ENCODE results near the gene KANK4. TPM values are rescaled to one million over a fixed set of nuclear protein-coding genes. Genes with fewer than 3 reads are reported as not detected.

Gene KANK4
- total and polyA plus RNA-seq, 5 experiments from 2014 or later = not detected

- Mint-ChIP-seq H3K9me3 (peaks cover 11 to 40% (median 19%) of the 10 kb centered on the region in 9 donors), H3K27ac (no peak overlapping the region), H3K4me3 (no peak overlapping the region), H3K27me3 (peaks cover 0 to 2% (median 0%) of the 10 kb centered on the region in 5 donors), H3K36me3 (peaks cover 0 to 20% (median 8%) of the 10 kb centered on the region in 3 donors), H3K4me1 (peaks cover 0 to 6% (median 2%) of the 10 kb centered on the region in 4 donors)
- POLR2A ChIA-PET = no interaction called here
- ATAC-seq (no peak), DNase-seq (no peak)
These were observed 105.9 kb downstream of the KANK4 start for GRCh38 chr1:62213075-62213914.

- Mint-ChIP-seq H3K4me1 (peaks cover 0 to 6% (median 2%) of the 10 kb centered on the region in 4 donors), H3K27me3 (peaks cover 0 to 2% (median 0%) of the 10 kb centered on the region in 5 donors), H3K9me3 (peaks cover 11 to 40% (median 19%) of the 10 kb centered on the region in 9 donors), H3K27ac (no peak overlapping the region), H3K36me3 (peaks cover 0 to 20% (median 8%) of the 10 kb centered on the region in 3 donors), H3K4me3 (no peak overlapping the region)
- DNase-seq (no peak), ATAC-seq (no peak)
- POLR2A ChIA-PET = no interaction called here
These were observed 106.8 kb downstream of the KANK4 start for GRCh38 chr1:62212411-62212810.

GRCh38 chr1:62210960-62211359 is 108.3 kb downstream of the KANK4 start:
- H3K27ac Mint-ChIP-seq = no peak overlapping the region
- ATAC-seq (no peak), DNase-seq (no peak)
- peaks cover 0 to 8% (median 3%) of the 10 kb centered on the region in 5 donors for H3K27me3 Mint-ChIP-seq
- peaks cover 0 to 6% (median 3%) of the 10 kb centered on the region in 4 donors for H3K4me1 Mint-ChIP-seq
- no peak overlapping the region for H3K4me3 Mint-ChIP-seq
- POLR2A ChIA-PET = no interaction called here
- H3K36me3 Mint-ChIP-seq = peaks cover 0 to 25% (median 8%) of the 10 kb centered on the region in 3 donors
- H3K9me3 Mint-ChIP-seq = peaks cover 11 to 40% (median 19%) of the 10 kb centered on the region in 9 donors

- Mint-ChIP-seq H3K4me3 (no peak overlapping the region), H3K4me1 (peaks cover 0 to 6% (median 3%) of the 10 kb centered on the region in 4 donors), H3K27ac (peak overlapping the region in 1 of 10 donors; percentile 7), H3K9me3 (peaks cover 10 to 40% (median 19%) of the 10 kb centered on the region in 9 donors), H3K36me3 (peaks cover 0 to 25% (median 8%) of the 10 kb centered on the region in 3 donors), H3K27me3 (peaks cover 0 to 8% (median 7%) of the 10 kb centered on the region in 5 donors)
- POLR2A ChIA-PET = no interaction called here
- ATAC-seq = no peak
- DNase-seq = no peak
These were observed 109.2 kb downstream of the KANK4 start for GRCh38 chr1:62209931-62210595.

GRCh38 chr1:62208970-62209369 is 110.3 kb downstream of the KANK4 start:
- Mint-ChIP-seq H3K4me1 (peaks cover 0 to 6% (median 3%) of the 10 kb centered on the region in 4 donors), H3K27ac (no peak overlapping the region)

GRCh38 chr1:62208087-62208486 is 111.1 kb downstream of the KANK4 start:
- H3K9me3 Mint-ChIP-seq = peaks cover 7 to 40% (median 19%) of the 10 kb centered on the region in 9 donors
- DNase-seq (no peak), ATAC-seq (no peak)
- H3K4me3 Mint-ChIP-seq = no peak overlapping the region
- peaks cover 0 to 25% (median 8%) of the 10 kb centered on the region in 3 donors for H3K36me3 Mint-ChIP-seq
- POLR2A ChIA-PET = interaction anchor here (0.7 kb wide), 1 partner anchor 13 kb away, joined by 3 read pairs; no protein-coding TSS in a partner anchor
- H3K4me1 Mint-ChIP-seq = peaks cover 0 to 6% (median 3%) of the 10 kb centered on the region in 4 donors
- H3K27me3 Mint-ChIP-seq = peaks cover 0 to 9% (median 6%) of the 10 kb centered on the region in 5 donors
- H3K27ac Mint-ChIP-seq = no peak overlapping the region

More at GRCh38 chr1:62208970-62209369, 110.3 kb downstream of the KANK4 start:
- no peak overlapping the region for H3K4me3 Mint-ChIP-seq
- H3K36me3 Mint-ChIP-seq = peaks cover 0 to 25% (median 8%) of the 10 kb centered on the region in 3 donors
- peaks cover 0 to 9% (median 6%) of the 10 kb centered on the region in 5 donors for H3K27me3 Mint-ChIP-seq
- DNase-seq = no peak
- POLR2A ChIA-PET = interaction anchor here (0.7 kb wide), 1 partner anchor 12 kb away, joined by 3 read pairs; no protein-coding TSS in a partner anchor
- no peak for ATAC-seq
- peaks cover 7 to 40% (median 19%) of the 10 kb centered on the region in 9 donors for H3K9me3 Mint-ChIP-seq

GRCh38 chr1:62207187-62207586 is 112.0 kb downstream of the KANK4 start:
- POLR2A ChIA-PET = no interaction called here
- Mint-ChIP-seq H3K4me3 (no peak overlapping the region), H3K36me3 (peaks cover 0 to 25% (median 8%) of the 10 kb centered on the region in 3 donors), H3K27me3 (peaks cover 0 to 11% (median 6%) of the 10 kb centered on the region in 5 donors), H3K27ac (no peak overlapping the region), H3K9me3 (peaks cover 7 to 39% (median 19%) of the 10 kb centered on the region in 9 donors), H3K4me1 (peaks cover 0 to 6% (median 3%) of the 10 kb centered on the region in 4 donors)
- ATAC-seq (no peak), DNase-seq (no peak)

GRCh38 chr1:62198781-62199125 is 120.5 kb downstream of the KANK4 start:
- H3K27me3 Mint-ChIP-seq = peaks cover 17 to 44% (median 29%) of the 10 kb centered on the region in 5 donors
- H3K4me3 Mint-ChIP-seq = no peak overlapping the region
- POLR2A ChIA-PET = interaction anchor here (0.7 kb wide), 1 partner anchor 121 kb away, joined by 3 read pairs; no protein-coding TSS in a partner anchor
- H3K4me1 Mint-ChIP-seq = peaks cover 2 to 13% (median 7%) of the 10 kb centered on the region in 4 donors
- H3K9me3 Mint-ChIP-seq = peaks cover 0 to 7% (median 0%) of the 10 kb centered on the region in 9 donors
- H3K36me3 Mint-ChIP-seq = peaks cover 0 to 5% (median 5%) of the 10 kb centered on the region in 3 donors
- no peak overlapping the region for H3K27ac Mint-ChIP-seq
- no peak for ATAC-seq
- no peak for DNase-seq

- H3K9me3 Mint-ChIP-seq = peaks cover 0 to 7% (median 0%) of the 10 kb centered on the region in 9 donors
- no peak overlapping the region for H3K27ac Mint-ChIP-seq
- DNase-seq (no peak), ATAC-seq (no peak)
- peaks cover 0 to 5% (median 5%) of the 10 kb centered on the region in 3 donors for H3K36me3 Mint-ChIP-seq
- POLR2A ChIA-PET = interaction anchor here (0.7 kb wide), 1 partner anchor 120 kb away, joined by 3 read pairs; no protein-coding TSS in a partner anchor
- H3K4me3 Mint-ChIP-seq = no peak overlapping the region
- H3K27me3 Mint-ChIP-seq = peaks cover 17 to 50% (median 33%) of the 10 kb centered on the region in 5 donors
- peaks cover 2 to 13% (median 7%) of the 10 kb centered on the region in 4 donors for H3K4me1 Mint-ChIP-seq
These were observed 121.0 kb downstream of the KANK4 start for GRCh38 chr1:62198069-62198780.

GRCh38 chr1:62196086-62196690 is 123.0 kb downstream of the KANK4 start:
- Mint-ChIP-seq H3K27ac (no peak overlapping the region), H3K4me1 (peaks cover 2 to 13% (median 7%) of the 10 kb centered on the region in 4 donors), H3K4me3 (peak overlapping the region in 4 of 10 donors; percentile 4 to 59 (median 42)), H3K36me3 (peaks cover 0 to 5% (median 5%) of the 10 kb centered on the region in 3 donors), H3K9me3 (peaks cover 0 to 7% (median 0%) of the 10 kb centered on the region in 9 donors), H3K27me3 (peaks cover 17 to 57% (median 36%) of the 10 kb centered on the region in 5 donors)
- no peak for DNase-seq
- POLR2A ChIA-PET = no interaction called here
- no peak for ATAC-seq

GRCh38 chr1:62194651-62195544 is 124.3 kb downstream of the KANK4 start, which contains the start of gene L1TD1:
TSS of gene L1TD1 (plus strand) at chr1:62194849. CDS start at chr1:62206629, 11,780 bp downstream.
- ATAC-seq = no peak
- H3K27me3 Mint-ChIP-seq = peaks cover 17 to 57% (median 36%) of the 10 kb centered on the region in 5 donors
- POLR2A ChIA-PET = no interaction called here
- peaks cover 0 to 5% (median 5%) of the 10 kb centered on the region in 3 donors for H3K36me3 Mint-ChIP-seq
- H3K9me3 Mint-ChIP-seq = peaks cover 0 to 7% (median 0%) of the 10 kb centered on the region in 9 donors
- H3K4me1 Mint-ChIP-seq = peaks cover 2 to 13% (median 7%) of the 10 kb centered on the region in 4 donors
- peak within 1 kb of the TSS in 4 of 10 donors; percentile 31 to 52 (median 40) for H3K4me3 Mint-ChIP-seq
- DNase-seq = no peak
- H3K27ac Mint-ChIP-seq = peak within 1 kb of the TSS in 1 of 10 donors; percentile 34

Data from naive thymus-derived CD8-positive, alpha-beta T cell (primary cell).